NCI-H2227 treated with DMSO at 0.1 percent for 48 hours (cell line): ENCODE data around the gene PSD4.

ENCODE experiments used
- DNase-seq: peaks from one replicate; lab custom pipeline; 2025; lab: John Stamatoyannopoulos, UW

The PSD4 gene

DNA sequence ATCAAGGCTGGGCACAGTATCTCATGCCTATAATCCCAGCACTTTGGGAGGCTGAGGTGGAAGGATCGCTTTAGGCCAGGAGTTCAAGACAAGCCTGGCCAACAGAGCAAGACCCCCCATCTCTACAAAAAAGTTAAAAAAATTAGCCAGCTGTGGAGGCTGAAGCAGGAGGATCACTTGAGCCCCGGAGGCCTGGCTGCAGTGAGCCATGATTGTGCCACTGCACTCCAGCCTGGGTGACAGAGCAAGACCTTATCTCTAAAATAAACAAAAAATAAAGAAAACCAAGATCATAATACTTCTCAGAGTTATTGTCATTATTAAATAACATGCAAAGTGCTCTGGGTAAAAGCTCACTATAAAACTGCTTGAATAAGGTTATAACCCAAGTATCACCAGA is 31.5 kb upstream of the PSD4 start:
- DNase-seq = no peak

- DNase-seq = no peak
Observed at GRCh38 chr2:113144259-113144658, 29.5 kb upstream of the PSD4 start.

DNA sequence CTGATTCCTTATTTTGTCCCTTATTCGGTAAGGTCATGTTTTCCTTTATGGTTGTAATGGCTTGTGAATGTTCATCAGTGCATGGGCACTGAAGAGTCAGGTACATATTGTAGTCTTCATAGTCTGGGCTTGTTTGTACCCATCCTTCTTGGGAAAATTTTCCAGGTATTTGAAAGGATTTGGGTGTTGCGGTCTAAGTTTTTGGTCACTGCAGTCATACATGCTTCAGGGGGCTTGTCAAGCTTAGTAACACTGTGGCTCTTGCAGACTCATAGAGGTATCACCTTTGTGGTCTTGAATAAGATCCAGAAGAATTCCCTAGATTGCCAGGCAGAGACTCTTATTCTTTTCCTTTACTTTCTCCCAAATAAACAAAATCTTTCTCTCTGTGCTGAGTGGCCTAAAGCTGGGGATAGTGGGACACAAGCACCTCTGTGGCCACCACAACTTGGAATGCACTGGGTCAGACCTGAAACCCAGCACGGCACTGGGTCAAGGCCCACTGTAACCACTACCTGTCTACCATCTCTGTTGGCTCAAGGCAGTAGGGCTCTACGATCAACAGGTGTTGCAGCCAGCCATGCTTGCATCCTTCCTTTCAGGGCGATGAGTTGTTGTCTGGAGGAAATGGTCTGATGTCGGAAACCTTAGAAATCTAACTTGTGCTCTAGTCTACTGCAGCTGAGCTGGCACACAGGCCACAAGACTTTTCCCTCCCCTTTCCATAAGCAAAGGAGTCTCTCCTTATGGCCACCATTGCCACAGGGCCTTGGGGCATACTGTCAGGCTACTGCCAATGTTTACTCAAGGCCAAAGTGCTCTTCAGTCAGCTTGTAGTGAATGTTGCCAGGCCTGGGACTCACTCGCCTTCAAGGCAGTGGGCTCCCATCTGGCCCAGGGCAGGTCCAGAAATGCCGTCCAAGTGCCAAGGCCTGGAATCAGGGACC is 24.9 kb upstream of the PSD4 start:
- DNase-seq = no peak

- DNase-seq = no peak
Observed at GRCh38 chr2:113149553-113150257, 24.1 kb upstream of the PSD4 start.

- DNase-seq = no peak
Observed at GRCh38 chr2:113150258-113150601, 23.5 kb upstream of the PSD4 start.

- no peak for DNase-seq
Observed at GRCh38 chr2:113155331-113155730, 18.4 kb upstream of the PSD4 start.

DNA sequence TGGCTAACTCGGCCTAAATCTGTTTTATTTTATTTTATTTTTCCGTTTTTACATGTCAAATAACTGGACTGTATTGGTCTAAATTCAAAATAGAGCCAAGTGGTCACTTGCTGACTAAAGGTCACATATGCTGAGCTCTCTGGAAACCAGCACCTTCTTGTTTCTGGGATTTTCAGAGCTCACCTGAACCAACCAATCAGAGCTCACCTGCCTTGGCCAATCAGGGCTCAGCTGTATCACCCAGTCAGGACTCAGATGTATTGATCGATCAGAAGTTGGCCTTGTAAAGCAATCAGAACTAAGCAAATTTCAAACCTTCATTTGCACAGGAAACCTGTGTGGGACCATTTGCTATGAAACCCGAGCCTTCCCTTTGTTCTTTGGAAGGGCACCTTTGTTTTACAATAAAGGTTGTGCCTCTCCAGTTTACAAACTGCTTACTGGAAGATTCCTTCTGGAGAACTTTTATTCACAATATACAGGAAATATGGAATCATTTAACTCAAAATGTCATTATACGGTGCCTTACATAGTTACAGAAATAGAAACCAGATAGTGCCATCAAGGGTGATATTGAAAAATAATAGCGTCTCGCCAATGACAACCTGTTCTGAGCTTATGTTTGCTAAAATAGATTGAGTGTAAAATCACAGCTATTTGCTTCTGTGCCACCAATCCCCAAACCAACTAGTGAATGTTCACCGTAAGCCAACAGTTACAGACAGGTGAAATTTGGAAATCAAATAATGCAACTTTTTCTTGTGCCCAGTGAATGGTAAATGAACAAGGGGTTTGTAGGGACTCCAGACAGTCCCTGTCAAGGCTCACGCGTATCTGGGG is 17.3 kb upstream of the PSD4 start:
- DNase-seq = peak; percentile 55

DNA sequence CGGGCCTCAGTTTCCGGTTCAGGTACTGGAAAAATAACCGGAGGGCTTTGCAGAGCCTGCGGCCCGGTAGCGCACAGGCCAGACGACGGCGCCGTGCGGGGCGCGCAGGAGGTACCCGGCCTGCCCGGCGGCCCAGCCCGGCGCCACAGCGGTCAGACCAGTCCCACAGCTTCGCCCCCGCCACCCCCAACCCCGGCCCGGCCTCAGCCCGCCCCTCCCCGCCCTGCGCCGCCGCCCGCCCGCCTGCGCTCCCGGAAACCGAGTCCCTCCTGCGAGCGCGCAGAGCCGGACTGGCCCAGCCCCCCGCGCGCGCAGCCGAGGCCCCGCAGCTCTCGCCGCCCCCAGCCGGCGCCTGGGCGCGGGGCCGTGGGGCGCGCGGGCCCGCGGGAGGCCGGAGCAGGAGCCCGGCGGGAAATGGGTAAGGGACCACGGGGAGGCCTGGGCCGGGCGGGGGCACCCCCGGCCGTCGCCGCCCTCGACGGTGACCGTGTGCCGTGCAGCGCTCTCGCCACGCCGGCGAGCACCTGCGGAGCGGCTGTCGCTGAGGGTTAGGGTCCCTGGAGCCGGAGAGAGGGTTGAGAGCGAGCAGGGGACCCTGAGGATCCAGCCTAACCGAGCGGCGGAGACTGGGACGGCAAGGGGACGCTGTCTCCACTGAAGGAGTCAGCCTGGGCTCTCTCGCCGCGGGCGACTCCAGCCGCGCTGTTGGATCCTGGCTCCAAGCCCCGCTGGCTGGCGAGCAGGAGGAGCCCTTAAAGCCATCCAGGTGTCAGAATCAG is 16.5 kb upstream of the PSD4 start:
- DNase-seq = peak; percentile 49

DNA sequence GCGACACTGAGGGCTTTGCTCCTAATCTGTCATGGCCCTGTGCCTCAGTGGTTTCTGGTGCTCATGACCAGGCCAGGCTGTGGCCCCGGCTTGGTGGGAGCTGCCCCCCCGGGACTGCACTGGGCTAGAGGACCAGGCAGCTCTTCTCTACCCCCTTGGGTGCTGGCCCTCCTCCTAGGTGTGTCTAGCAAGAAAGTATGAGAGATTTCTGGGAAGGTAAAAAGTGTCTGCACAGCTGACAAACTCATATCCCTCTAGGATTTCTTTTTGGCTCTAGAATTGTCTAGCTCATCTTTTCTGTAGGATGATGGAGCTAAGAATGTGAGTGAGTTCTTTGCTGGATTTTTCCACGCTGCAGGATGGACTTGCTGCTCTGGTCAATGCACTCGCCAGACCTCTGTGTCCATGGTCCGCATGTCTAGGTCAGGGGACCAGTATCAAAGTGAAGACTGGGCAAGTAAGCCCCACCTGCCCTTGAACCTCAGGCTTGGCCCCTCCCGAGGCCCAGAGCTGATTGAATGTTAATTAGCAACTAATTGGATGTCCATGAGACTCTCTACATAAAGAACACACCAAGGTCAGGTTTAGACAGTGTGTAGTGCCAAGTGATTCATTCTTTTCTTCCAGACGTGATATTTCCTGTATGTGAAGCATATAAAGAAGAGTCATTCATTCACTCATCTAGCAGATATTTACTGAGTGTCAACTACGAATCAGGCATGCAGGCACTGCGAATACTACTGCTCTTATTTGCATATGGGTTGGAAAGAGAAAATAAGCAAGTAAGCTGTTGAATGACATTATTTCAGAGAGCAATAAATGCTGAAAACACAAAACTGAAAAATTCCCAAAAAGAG is 15.6 kb upstream of the PSD4 start:
- no peak for DNase-seq

- DNase-seq = no peak
Observed at GRCh38 chr2:113158884-113159553, 14.8 kb upstream of the PSD4 start.

DNA sequence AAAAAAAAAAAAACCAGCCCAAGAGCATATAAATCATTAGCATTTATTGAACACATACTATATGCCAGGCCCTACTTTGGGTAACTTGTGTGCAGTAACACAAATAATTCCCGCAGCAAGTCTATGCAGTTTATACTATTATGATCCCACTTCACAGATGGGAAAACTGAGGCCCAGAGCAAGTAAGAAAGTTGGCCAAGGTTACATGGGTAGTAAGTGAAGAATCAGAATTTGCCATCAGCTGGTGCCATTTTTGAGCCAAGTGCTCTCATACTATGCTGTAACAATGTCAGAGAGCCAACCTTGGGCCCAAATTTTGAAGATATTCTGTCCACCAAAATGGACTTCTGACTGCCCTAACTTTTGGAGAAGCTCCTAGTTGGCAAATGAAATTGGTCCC is 13.5 kb upstream of the PSD4 start:
- no peak for DNase-seq

DNA sequence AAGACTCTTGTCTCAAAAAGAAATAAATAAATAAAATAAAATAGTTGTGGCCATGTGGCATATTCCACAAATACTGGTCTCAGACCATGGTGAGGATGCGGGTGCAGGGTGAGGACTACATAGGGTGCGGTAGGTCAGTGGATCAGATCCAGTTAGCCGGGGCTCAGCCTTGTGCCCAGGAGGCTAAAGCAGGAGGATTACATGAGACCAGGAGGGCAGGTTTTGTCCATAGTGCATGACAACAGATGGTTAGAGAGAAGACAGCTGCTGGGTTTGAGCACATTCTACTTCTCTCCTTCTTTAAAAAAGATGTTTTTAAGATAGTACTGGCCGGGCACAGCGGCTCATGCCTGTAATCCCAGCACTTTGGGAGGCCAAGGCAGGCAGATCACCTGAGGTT is 12.8 kb upstream of the PSD4 start:
- DNase-seq = no peak

- DNase-seq = no peak
Observed at GRCh38 chr2:113162173-113162572, 11.6 kb upstream of the PSD4 start.

DNA sequence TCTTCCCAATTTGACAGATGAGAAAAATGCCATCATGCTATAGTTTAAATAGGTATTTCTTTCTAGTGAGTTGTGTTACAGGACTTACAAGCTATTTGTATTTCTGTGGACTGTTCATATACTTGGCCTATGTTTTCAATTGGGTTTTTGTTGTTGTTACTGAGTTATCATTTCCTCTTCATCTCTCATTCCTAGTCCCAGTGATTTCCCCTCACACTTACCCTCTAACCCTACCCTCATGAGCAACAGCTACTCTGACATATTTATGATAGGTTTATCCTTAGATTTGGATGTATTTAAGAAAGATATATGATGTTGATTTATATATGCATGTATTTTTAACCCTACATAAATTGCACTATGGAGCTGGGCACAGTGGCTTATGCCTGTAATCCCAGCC is 10.9 kb upstream of the PSD4 start:
- no peak for DNase-seq

DNA sequence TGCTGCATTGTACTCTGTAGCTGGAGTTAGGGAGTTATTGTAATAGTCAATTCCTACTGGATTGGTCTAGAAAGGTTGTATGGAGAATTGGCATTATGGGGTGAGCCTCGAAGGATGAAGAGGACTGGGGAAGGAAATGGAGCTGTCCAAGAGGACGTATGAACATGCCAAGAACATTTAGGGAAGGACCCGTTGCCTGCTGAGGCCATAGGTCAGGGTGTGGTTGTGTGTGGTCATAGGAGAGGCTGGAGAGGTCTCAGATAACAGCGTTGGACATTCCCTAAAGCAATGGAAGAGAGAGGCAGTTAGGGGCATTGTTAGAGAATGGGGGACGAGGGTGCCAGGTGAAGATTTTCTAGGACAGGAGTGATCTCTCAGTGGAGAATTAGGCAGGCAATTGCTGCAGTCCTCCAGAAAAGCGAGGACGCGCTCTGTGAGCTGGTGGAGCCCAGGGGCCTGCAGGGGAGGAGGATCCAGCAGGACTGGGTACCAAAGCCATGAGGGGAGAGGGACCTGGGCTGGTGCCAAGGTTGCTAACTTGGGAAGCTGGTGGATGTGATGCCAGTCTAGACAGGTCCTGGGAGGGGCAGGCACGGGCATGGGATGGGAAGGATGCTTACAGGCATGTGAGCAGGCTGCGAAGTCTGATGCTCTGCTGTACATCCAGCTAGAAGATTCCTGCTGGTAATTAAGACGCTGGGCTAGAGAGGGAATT is 9.4 kb upstream of the PSD4 start:
- DNase-seq = no peak

DNA sequence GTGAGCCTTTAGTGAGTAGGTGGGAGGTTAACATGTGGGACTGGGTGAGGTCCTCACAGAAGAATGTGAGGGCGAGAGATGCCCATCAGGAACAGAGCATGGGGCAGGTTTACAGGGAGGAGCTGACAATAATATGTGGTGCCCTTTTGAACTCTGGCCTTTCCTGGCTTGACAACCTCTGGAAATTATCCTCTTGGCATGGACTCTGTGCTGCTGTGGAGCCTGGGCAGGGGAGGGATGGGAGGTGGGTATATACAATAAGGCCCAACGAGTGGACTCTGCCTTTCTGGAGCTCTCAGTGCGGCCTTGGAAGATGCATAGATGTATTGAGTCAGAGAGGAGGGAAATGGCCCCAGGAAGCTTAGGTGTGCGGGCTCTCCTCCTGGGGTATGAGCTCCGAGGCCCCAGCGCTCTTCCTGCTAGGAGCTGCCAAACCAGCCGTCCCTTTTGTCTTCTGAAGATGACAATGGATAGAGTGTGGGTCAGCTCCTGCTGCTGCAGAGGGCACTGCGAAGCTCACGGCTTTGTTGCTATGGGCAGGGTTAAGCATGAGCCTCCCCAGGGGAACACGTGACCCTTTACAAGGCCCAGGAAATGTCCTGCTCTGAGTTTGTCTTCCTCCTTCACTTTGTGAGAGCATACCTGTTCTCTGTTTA is 8.7 kb upstream of the PSD4 start:
- no peak for DNase-seq

DNA sequence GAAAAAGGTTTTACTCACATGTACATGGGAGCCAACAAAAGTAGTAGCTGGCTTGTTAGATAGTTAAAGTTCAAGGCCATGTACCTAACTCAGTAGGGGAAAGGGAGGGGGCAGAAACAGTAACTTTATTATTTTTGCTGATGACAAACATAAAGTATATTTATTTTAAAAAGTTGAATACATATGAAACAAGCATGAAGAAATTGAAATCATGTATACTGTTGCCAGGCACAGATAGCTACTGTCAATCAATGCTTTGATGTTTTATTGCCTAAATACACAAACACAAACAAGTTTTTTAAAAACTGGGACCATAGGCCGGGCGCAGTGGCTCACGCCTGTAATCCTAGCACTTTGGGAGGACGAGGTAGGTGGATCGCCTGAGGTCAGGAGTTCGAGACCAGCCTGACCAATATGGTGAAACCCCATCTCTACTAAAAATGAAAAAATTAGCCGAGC is 7.6 kb upstream of the PSD4 start:
- DNase-seq = no peak

GRCh38 chr2:113167115-113167932 is 6.4 kb upstream of the PSD4 start:
- no peak for DNase-seq
